ENCODE measurements around the gene ASCL5. TPM values are rescaled to one million over a fixed set of nuclear protein-coding genes. Genes with fewer than 3 reads are reported as not detected.

Gene ASCL5
- total RNA-seq, 1 experiment from 2014 or later, result 0.31 TPM

- peaks cover 62% of the 10 kb centered on the region for H3K27me3 Mint-ChIP-seq (ENCODE audit: low read depth)
- CTCF ChIA-PET, result interaction anchor here (0.7 to 8.2 kb wide), 31 partner anchors 10 to 480 kb away, joined by 3 to 124 read pairs (median 5); partner anchors contain the start of genes ASCL5, KIF21B and TMEM9
- DNase-seq (ENCODE audit: low spot score), result peak; percentile 95
- peaks cover 8% of the 10 kb centered on the region for H3K4me1 Mint-ChIP-seq
- peak; percentile 92 for ATAC-seq
- no peaks in the 10 kb centered on the region for H3K9me3 Mint-ChIP-seq
- H3K36me3 Mint-ChIP-seq, result no peaks in the 10 kb centered on the region
- no peak overlapping the region for H3K27ac Mint-ChIP-seq
- H3K4me3 Mint-ChIP-seq, result peak overlapping the region; percentile 73
- POLR2A ChIA-PET, result interaction anchor here (0.6 to 1.6 kb wide), 3 partner anchors 55 to 225 kb away, joined by 3 to 9 read pairs (median 4); no protein-coding TSS in a partner anchor
- no peak for TF ChIP-seq SMAD3 (CRISPR knock-in tag; IDR thresholded peaks at IDR 0.05; ENCODE audit: borderline replicate concordance)
- no peak for TF ChIP-seq ZNF396 (CRISPR knock-in tag; IDR thresholded peaks at IDR 0.05; ENCODE audit: borderline replicate concordance)
- peak; percentile 76 for TF ChIP-seq ZNF423 (CRISPR knock-in tag; IDR thresholded peaks at IDR 0.05)
- TF ChIP-seq FOXK1 (CRISPR knock-in tag; IDR thresholded peaks at IDR 0.05), result no peak
- 0 out of 2 replicates have a peak, but pooled peaks have one; percentile 32 for TF ChIP-seq RELA (CRISPR knock-in tag; IDR thresholded peaks at IDR 0.05; ENCODE audit: borderline replicate concordance)
- no peak for TF ChIP-seq KAT7 (CRISPR knock-in tag; IDR thresholded peaks at IDR 0.05; ENCODE audit: borderline replicate concordance)
- TF ChIP-seq IRF2 (CRISPR knock-in tag; IDR thresholded peaks at IDR 0.05; ENCODE audit: borderline replicate concordance, low read depth), result no peak
- no peak for TF ChIP-seq NR2C2 (CRISPR knock-in tag; IDR thresholded peaks at IDR 0.05)
- TF ChIP-seq OVOL2 (CRISPR knock-in tag; IDR thresholded peaks at IDR 0.05; ENCODE audit: borderline replicate concordance), result no peak
- TF ChIP-seq PRDM15 (CRISPR knock-in tag; IDR thresholded peaks at IDR 0.05), result no peak
- no peak for TF ChIP-seq JUN (CRISPR knock-in tag; IDR thresholded peaks at IDR 0.05)
- peak; percentile 87; the same call in 1 of the 2 replicates for TF ChIP-seq ZBTB21 (CRISPR knock-in tag; IDR thresholded peaks at IDR 0.05; ENCODE audit: borderline replicate concordance)
- TF ChIP-seq NFATC4 (CRISPR knock-in tag; IDR thresholded peaks at IDR 0.05), result no peak
- TF ChIP-seq E2F5 (CRISPR knock-in tag; IDR thresholded peaks at IDR 0.05), result no peak
- no peak for TF ChIP-seq ZNF512 (CRISPR knock-in tag; IDR thresholded peaks at IDR 0.05; ENCODE audit: borderline replicate concordance)
- TF ChIP-seq ZNF671 (CRISPR knock-in tag; IDR thresholded peaks at IDR 0.05), result no peak
- TF ChIP-seq HMGXB4 (CRISPR knock-in tag; IDR thresholded peaks at IDR 0.05), result peak; percentile 87
- no peak for TF ChIP-seq E2F1 (CRISPR knock-in tag; IDR thresholded peaks at IDR 0.05)
- TF ChIP-seq ZNF263 (CRISPR knock-in tag; IDR thresholded peaks at IDR 0.05; ENCODE audit: low read depth), result peak; percentile 90
- 0 out of 2 replicates have a peak, but pooled peaks have one; percentile 18 for TF ChIP-seq ZNF138 (CRISPR knock-in tag; conservative IDR thresholded peaks at IDR 0.05)
- TF ChIP-seq ESRRA (CRISPR knock-in tag; IDR thresholded peaks at IDR 0.05; ENCODE audit: borderline replicate concordance), result no peak
- no peak for TF ChIP-seq MXD4 (CRISPR knock-in tag; IDR thresholded peaks at IDR 0.05; ENCODE audit: borderline replicate concordance)
- TF ChIP-seq FOXP1 (CRISPR knock-in tag; IDR thresholded peaks at IDR 0.05; ENCODE audit: borderline replicate concordance), result no peak; the same call in none of the 2 replicates
- TF ChIP-seq NR3C1 (CRISPR knock-in tag; conservative IDR thresholded peaks at IDR 0.05; ENCODE audit: low read depth), result no peak; the same call in 1 of the 2 replicates
- 0 out of 2 replicates have a peak, but pooled peaks have one; percentile 19 for TF ChIP-seq ETV6 (CRISPR knock-in tag; IDR thresholded peaks at IDR 0.05)
Measured at GRCh38 chr1:201114245-201115131, 12.5 kb downstream of the ASCL5 start.

Data from WTC11 (cell line).